HEK293 (cell line): ENCODE data around the gene DCAF6.

Source experiments
- MYNN ChIP-seq: fragments of 450-650 bp; formaldehyde crosslinking; IDR thresholded peaks from 2 replicates; pipeline ENCODE4 v1.5.1; 2016; ENCODE audit warnings: missing biosample characterization, missing genetic modification characterization, borderline replicate concordance
- ZNF2 ChIP-seq: fragments of 450-650 bp; formaldehyde crosslinking; IDR thresholded peaks from 2 replicates; pipeline ENCODE4 v1.5.1; 2016; ENCODE audit warnings: missing biosample characterization, missing genetic modification characterization
- TF ChIP-seq, protein P1 (sequence below): fragments of 450-650 bp; formaldehyde crosslinking; IDR thresholded peaks from 2 replicates; pipeline ENCODE4 v1.5.1; 2016; ENCODE audit warnings: missing biosample characterization, missing genetic modification characterization
- TF ChIP-seq, protein P2 (sequence below): fragments of 450-650 bp; formaldehyde crosslinking; IDR thresholded peaks from 2 replicates; pipeline ENCODE4 v1.5.1; 2016; ENCODE audit warnings: missing biosample characterization, missing genetic modification characterization
- TF ChIP-seq, protein P3 (sequence below): fragments of 450-650 bp; formaldehyde crosslinking; IDR thresholded peaks from 2 replicates; pipeline ENCODE4 v1.5.1; 2017; ENCODE audit warnings: missing biosample characterization, missing genetic modification characterization

DNA sequence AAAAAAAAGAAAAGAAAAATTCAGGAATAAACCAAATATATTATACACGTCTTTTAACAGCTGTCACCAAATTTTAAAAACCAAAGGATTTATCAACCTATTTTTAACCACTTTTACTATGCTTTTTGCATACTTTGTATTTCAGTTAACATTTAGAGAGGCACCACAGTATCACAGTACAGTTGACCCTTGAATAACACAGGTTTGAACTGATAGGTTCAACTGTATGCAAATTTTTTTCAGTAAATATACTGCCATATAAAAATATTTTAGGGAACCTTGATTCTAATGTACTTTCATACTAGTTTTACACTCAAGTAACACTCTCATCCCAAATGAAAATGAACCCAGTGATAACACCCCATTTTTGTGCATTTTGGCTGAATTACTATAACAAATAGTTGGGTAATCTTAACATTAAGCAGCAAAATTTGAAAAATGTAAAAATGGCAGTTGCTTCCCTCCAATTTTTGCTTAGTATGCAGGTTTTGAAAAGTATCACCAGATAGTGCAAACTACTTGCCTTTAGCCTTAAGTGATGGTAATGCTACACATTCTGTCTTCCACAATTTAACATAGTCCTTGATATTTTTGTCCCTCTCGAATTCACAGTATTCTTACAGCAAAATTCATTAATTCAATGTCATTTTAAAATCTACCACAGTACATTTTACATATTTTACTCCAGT, 11.8 kb upstream of the DCAF6 start:
- TF ChIP-seq MYNN (no peak), ZNF2 (tag by site-specific recombination) (no peak)
- TF ChIP-seq, protein P1, sequence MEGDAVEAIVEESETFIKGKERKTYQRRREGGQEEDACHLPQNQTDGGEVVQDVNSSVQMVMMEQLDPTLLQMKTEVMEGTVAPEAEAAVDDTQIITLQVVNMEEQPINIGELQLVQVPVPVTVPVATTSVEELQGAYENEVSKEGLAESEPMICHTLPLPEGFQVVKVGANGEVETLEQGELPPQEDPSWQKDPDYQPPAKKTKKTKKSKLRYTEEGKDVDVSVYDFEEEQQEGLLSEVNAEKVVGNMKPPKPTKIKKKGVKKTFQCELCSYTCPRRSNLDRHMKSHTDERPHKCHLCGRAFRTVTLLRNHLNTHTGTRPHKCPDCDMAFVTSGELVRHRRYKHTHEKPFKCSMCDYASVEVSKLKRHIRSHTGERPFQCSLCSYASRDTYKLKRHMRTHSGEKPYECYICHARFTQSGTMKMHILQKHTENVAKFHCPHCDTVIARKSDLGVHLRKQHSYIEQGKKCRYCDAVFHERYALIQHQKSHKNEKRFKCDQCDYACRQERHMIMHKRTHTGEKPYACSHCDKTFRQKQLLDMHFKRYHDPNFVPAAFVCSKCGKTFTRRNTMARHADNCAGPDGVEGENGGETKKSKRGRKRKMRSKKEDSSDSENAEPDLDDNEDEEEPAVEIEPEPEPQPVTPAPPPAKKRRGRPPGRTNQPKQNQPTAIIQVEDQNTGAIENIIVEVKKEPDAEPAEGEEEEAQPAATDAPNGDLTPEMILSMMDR (tag by site-specific recombination): no peak
- TF ChIP-seq, protein P2, sequence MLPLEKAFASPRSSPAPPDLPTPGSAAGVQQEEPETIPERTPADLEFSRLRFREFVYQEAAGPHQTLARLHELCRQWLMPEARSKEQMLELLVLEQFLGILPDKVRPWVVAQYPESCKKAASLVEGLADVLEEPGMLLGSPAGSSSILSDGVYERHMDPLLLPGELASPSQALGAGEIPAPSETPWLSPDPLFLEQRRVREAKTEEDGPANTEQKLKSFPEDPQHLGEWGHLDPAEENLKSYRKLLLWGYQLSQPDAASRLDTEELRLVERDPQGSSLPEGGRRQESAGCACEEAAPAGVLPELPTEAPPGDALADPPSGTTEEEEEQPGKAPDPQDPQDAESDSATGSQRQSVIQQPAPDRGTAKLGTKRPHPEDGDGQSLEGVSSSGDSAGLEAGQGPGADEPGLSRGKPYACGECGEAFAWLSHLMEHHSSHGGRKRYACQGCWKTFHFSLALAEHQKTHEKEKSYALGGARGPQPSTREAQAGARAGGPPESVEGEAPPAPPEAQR (tag by site-specific recombination): no peak
- TF ChIP-seq, protein P3, sequence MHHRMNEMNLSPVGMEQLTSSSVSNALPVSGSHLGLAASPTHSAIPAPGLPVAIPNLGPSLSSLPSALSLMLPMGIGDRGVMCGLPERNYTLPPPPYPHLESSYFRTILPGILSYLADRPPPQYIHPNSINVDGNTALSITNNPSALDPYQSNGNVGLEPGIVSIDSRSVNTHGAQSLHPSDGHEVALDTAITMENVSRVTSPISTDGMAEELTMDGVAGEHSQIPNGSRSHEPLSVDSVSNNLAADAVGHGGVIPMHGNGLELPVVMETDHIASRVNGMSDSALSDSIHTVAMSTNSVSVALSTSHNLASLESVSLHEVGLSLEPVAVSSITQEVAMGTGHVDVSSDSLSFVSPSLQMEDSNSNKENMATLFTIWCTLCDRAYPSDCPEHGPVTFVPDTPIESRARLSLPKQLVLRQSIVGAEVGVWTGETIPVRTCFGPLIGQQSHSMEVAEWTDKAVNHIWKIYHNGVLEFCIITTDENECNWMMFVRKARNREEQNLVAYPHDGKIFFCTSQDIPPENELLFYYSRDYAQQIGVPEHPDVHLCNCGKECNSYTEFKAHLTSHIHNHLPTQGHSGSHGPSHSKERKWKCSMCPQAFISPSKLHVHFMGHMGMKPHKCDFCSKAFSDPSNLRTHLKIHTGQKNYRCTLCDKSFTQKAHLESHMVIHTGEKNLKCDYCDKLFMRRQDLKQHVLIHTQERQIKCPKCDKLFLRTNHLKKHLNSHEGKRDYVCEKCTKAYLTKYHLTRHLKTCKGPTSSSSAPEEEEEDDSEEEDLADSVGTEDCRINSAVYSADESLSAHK (tag by site-specific recombination): no peak
